Lung (tissue), 12 donors: ENCODE measurements around the gene RAB3C. TPM values are rescaled to one million over a fixed set of nuclear protein-coding genes. Genes with fewer than 3 reads are reported as not detected.

ENCODE experiments used
- ATAC-seq: fragments of 200-7000 bp; cut with Tn5 transposase; one replicate; pipeline ENCODE4 v1.9.1; 2020; ENCODE audit warnings: moderate number of reproducible peaks; ENCODE audit not compliant: insufficient read depth, low FRiP score
- DNase-seq, 3 donors: peaks; one replicate each; pipeline ENCODE4 v3.0.0-alpha.2; 2013 to 2017
- H3K27ac ChIP-seq, 2 donors: one replicate each; pipeline ENCODE4 v1.5.1; 2013; ENCODE audit warnings: mild to moderate bottlenecking in 2 of 2, moderate library complexity in 2 of 2, control low read depth in 1 of 2, inconsistent platforms in 1 of 2, low read depth in 1 of 2, low read length in 1 of 2
- H3K27me3 ChIP-seq, 3 donors: one replicate each; pipeline ENCODE4 v1.5.1; 2013; ENCODE audit warnings: low read length in 2 of 3; ENCODE audit not compliant: control insufficient read depth in 3 of 3, insufficient read depth in 3 of 3
- H3K36me3 ChIP-seq, 4 donors: one replicate each; pipeline ENCODE4 v1.5.1; 2013; ENCODE audit warnings: low read length in 4 of 4, mild to moderate bottlenecking in 1 of 4, moderate library complexity in 1 of 4; ENCODE audit not compliant: control insufficient read depth in 4 of 4, insufficient read depth in 4 of 4
- H3K4me1 ChIP-seq, 5 donors: one replicate each; pipeline ENCODE4 v1.5.1; 2013; ENCODE audit warnings: low read length in 5 of 5, mild to moderate bottlenecking in 2 of 5, moderate library complexity in 1 of 5; ENCODE audit not compliant: control insufficient read depth in 5 of 5, insufficient read depth in 5 of 5
- H3K4me3 ChIP-seq: one replicate; pipeline ENCODE4 v1.5.1; 2013; ENCODE audit warnings: mild to moderate bottlenecking, control low read depth, moderate library complexity
- H3K9ac ChIP-seq, 2 donors: one replicate each; pipeline ENCODE4 v1.5.1; 2013; ENCODE audit warnings: low read length in 2 of 2, control low read depth in 1 of 2; ENCODE audit not compliant: insufficient read depth in 1 of 2
- H3K9me3 ChIP-seq, 4 donors: one replicate each; pipeline ENCODE4 v1.5.1; 2013; ENCODE audit warnings: low read length in 3 of 4, mild to moderate bottlenecking in 1 of 4, moderate library complexity in 1 of 4; ENCODE audit not compliant: control insufficient read depth in 4 of 4, insufficient read depth in 3 of 4
- CTCF ChIP-seq: IDR thresholded peaks from 2 replicates; pipeline ENCODE4 v1.5.1; 2012; ENCODE audit warnings: mild to moderate bottlenecking; ENCODE audit errors: control extremely low read depth, extremely low read depth
- WGBS, 2 donors: extraction: QIAGEN DNeasy Blood & Tissue Kit; methylation state at CpG; one replicate each; pipeline ENCODE4 v1.1.7; 2013; 5-methylcytosine and 5-hydroxymethylcytosine counted together
- polyA plus RNA-seq, 2 donors: library from polyadenylated mRNA; stranded (reverse); fragments of 200-250 nt; gene quantifications; one replicate each; pipeline ENCODE4 v1.2.1, GENCODE V29; 2013
- total RNA-seq, 2 donors: library from RNA; depleted of rRNA in 1 of 2; stranded (reverse); fragments of >200 nt in 1 of 2; gene quantifications; one replicate each; pipeline ENCODE4 v1.2.1, GENCODE V29; 2014 to 2021
- donor health status: control.
- donor health status: control.
- donor health status: Bipolar disorder and iron deficiency.
- donor health status: healthy.
- donor health status: DM: yes; HTN: yes; CAD: no.

The RAB3C gene
- total and polyA plus RNA-seq, 4 donors = 0.35 to 1.1 (median 0.86) TPM

GRCh38 chr5:58857609-58858008 is 274.7 kb downstream of the RAB3C start:
- no peaks in the 10 kb centered on the region for H3K9me3 ChIP-seq
- no peak overlapping the region for H3K9ac ChIP-seq
- 49 to 50% methylated on average over 2 of the region's 2 CpGs for WGBS, 2 donors
- no peak overlapping the region for H3K27ac ChIP-seq
- H3K36me3 ChIP-seq = no peaks in the 10 kb centered on the region
- ATAC-seq = no peak
- no peak for TF ChIP-seq CTCF
- peaks cover 0 to 36% (median 4%) of the 10 kb centered on the region in 5 donors for H3K4me1 ChIP-seq
- H3K4me3 ChIP-seq = no peak overlapping the region
- H3K27me3 ChIP-seq = no peaks in the 10 kb centered on the region
- DNase-seq = no peak

GRCh38 chr5:58860680-58861079 is 277.8 kb downstream of the RAB3C start:
- TF ChIP-seq CTCF = no peak
- H3K9me3 ChIP-seq = no peaks in the 10 kb centered on the region
- ATAC-seq = no peak
- H3K4me3 ChIP-seq = no peak overlapping the region
- H3K4me1 ChIP-seq = peaks cover 0 to 9% (median 4%) of the 10 kb centered on the region in 5 donors
- no peaks in the 10 kb centered on the region for H3K36me3 ChIP-seq
- peak in 1 of 3 donors; percentile 28 for DNase-seq
- no peak overlapping the region for H3K27ac ChIP-seq
- H3K27me3 ChIP-seq = no peaks in the 10 kb centered on the region
- H3K9ac ChIP-seq = no peak overlapping the region

- 48 to 63% methylated on average over 8 of the region's 8 CpGs for whole genome bisulfite sequencing, 2 donors
- H3K36me3 ChIP-seq = no peaks in the 10 kb centered on the region
- no peaks in the 10 kb centered on the region for H3K9me3 ChIP-seq
- H3K27ac ChIP-seq = no peak overlapping the region
- TF ChIP-seq CTCF = no peak
- ATAC-seq (no peak), DNase-seq (no peak)
- H3K9ac ChIP-seq = no peak overlapping the region
- no peaks in the 10 kb centered on the region for H3K4me1 ChIP-seq
- H3K27me3 ChIP-seq = no peaks in the 10 kb centered on the region
- no peak overlapping the region for H3K4me3 ChIP-seq
Measured at GRCh38 chr5:58868931-58869330, 286.1 kb downstream of the RAB3C start.

- no peak overlapping the region for H3K9ac ChIP-seq
- H3K4me3 ChIP-seq = no peak overlapping the region
- no peaks in the 10 kb centered on the region for H3K36me3 ChIP-seq
- no peaks in the 10 kb centered on the region for H3K9me3 ChIP-seq
- WGBS, 2 donors = 56 to 63% methylated on average over 3 of the region's 3 CpGs
- H3K4me1 ChIP-seq = no peaks in the 10 kb centered on the region
- no peak overlapping the region for H3K27ac ChIP-seq
- no peak for ATAC-seq
- no peak for TF ChIP-seq CTCF
- peak in 2 of 3 donors; percentile 49 to 53 for DNase-seq
- H3K27me3 ChIP-seq = no peaks in the 10 kb centered on the region
Measured at GRCh38 chr5:58871648-58872242, 288.9 kb downstream of the RAB3C start.
